MV-4-11 (cell line): ENCODE measurements around the gene LDLRAD1.
"Not testable (repeated sequence)": the region's sequence is repeated elsewhere in the genome, so short reads cannot be mapped to it uniquely, and the experiment has no call there.

Experiments used
- DNase-seq: peaks from one replicate; lab custom pipeline; 2025; lab: John Stamatoyannopoulos, UW

The LDLRAD1 gene

GRCh38 chr1:53992085-53992874, 25.7 kb downstream of the LDLRAD1 start:
- DNase-seq = no peak

GRCh38 chr1:53987880-53988279, 30.1 kb downstream of the LDLRAD1 start:
- DNase-seq = peak; percentile 54

GRCh38 chr1:53986458-53986857, 31.5 kb downstream of the LDLRAD1 start:
- no peak for DNase-seq

GRCh38 chr1:53984726-53985125, 33.3 kb downstream of the LDLRAD1 start:
- DNase-seq = no peak

GRCh38 chr1:53982763-53983104, 35.3 kb downstream of the LDLRAD1 start:
- DNase-seq = no peak

- peak; percentile 49 for DNase-seq
Measured at GRCh38 chr1:53982034-53982762, 35.8 kb downstream of the LDLRAD1 start.

- DNase-seq = no peak
Measured at GRCh38 chr1:53981220-53981619, 36.8 kb downstream of the LDLRAD1 start.

GRCh38 chr1:53979712-53980450, 38.1 kb downstream of the LDLRAD1 start:
- DNase-seq = peak; percentile 63

GRCh38 chr1:53975861-53976260, 42.1 kb downstream of the LDLRAD1 start:
- DNase-seq = no peak

- DNase-seq = no peak
Measured at GRCh38 chr1:53971718-53972117, 46.3 kb downstream of the LDLRAD1 start.

- DNase-seq = not testable (repeated sequence)
Measured at GRCh38 chr1:53969323-53969722, 48.7 kb downstream of the LDLRAD1 start.

GRCh38 chr1:53968125-53968513, 49.9 kb downstream of the LDLRAD1 start:
- no peak for DNase-seq

- DNase-seq = no peak
Measured at GRCh38 chr1:53967409-53968124, 50.4 kb downstream of the LDLRAD1 start.

GRCh38 chr1:53966794-53967193, 51.2 kb downstream of the LDLRAD1 start:
- no peak for DNase-seq

GRCh38 chr1:53964109-53964508, 53.9 kb downstream of the LDLRAD1 start:
- no peak for DNase-seq

- no peak for DNase-seq
Measured at GRCh38 chr1:53963460-53963859, 54.5 kb downstream of the LDLRAD1 start.

- no peak for DNase-seq
Measured at GRCh38 chr1:53962395-53962794, 55.6 kb downstream of the LDLRAD1 start.

- peak; percentile 28 for DNase-seq
Measured at GRCh38 chr1:53959664-53960250, 58.2 kb downstream of the LDLRAD1 start.
